IMR-90 (cell line): Measurements from ENCODE around the gene NAPEPLD. TPM values are rescaled to one million over a fixed set of nuclear protein-coding genes. Genes with fewer than 3 reads are reported as not detected.
A peak's percentile ranks its signal among the peaks of the same experiment; 100 is the strongest.

ENCODE experiments used
- ATAC-seq: fragments of 200-7000 bp; cut with Tn5 transposase; 2 replicates; pipeline ENCODE4 v1.9.1; 2020; ENCODE audit warnings: low read depth, mild to moderate bottlenecking, moderate library complexity
- BruUV-seq: library from RNA; stranded (reverse); fragments of 400-500 nt; replicated peaks from 2 replicates; lab custom pipeline; 2021; lab: Mats Ljungman, UMichigan
- CTCF ChIA-PET: fragments of 300-600 bp; formaldehyde crosslinking; extraction: SDS; loops from one replicate; lab custom pipeline; 2021; ENCODE audit warnings: antibody characterized with exemption; lab: Yijun Ruan, JAX
- POLR2A ChIA-PET: fragments of 300-600 bp; sonication (Branson Sonifier 250); formaldehyde crosslinking; loops from one replicate; lab custom pipeline; 2022; ENCODE audit warnings: antibody characterized with exemption; ENCODE audit not compliant: unreplicated experiment; lab: Charles Lee
- DNase-seq: peaks from one replicate; pipeline ENCODE4 v3.0.0; 2013
- H2AFZ ChIP-seq: replicated peaks from 2 replicates; pipeline ENCODE3; 2013; ENCODE audit warnings: low read length, mild to moderate bottlenecking; ENCODE audit not compliant: poor library complexity
- H2AK5ac ChIP-seq: 2 replicates; pipeline ENCODE4 v1.6.1; 2013; ENCODE audit warnings: low read depth, low read length, inconsistent platforms
- H2AK9ac ChIP-seq: replicated peaks from 2 replicates; pipeline ENCODE3; 2013; ENCODE audit warnings: mild to moderate bottlenecking, low read depth, low read length, moderate library complexity; ENCODE audit not compliant: poor library complexity
- H2BK120ac ChIP-seq: 2 replicates; pipeline ENCODE4 v1.6.1; 2013; ENCODE audit warnings: low read depth, low read length, inconsistent platforms
- H2BK15ac ChIP-seq: 3 replicates; pipeline ENCODE4 v1.6.1; 2013; ENCODE audit warnings: low read depth, low read length, inconsistent platforms
- H2BK20ac ChIP-seq: 2 replicates; pipeline ENCODE4 v1.6.1; 2013; ENCODE audit warnings: low read depth, mild to moderate bottlenecking, inconsistent platforms, low read length, moderate library complexity
- H2BK5ac ChIP-seq: 2 replicates; pipeline ENCODE4 v1.6.1; 2013; ENCODE audit warnings: mild to moderate bottlenecking, low read depth, low read length, inconsistent platforms; ENCODE audit not compliant: poor library complexity, severe bottlenecking
- H3K14ac ChIP-seq: replicated peaks from 2 replicates; pipeline ENCODE4 v1.6.1; 2013; ENCODE audit warnings: low read depth, low read length, inconsistent platforms
- H3K18ac ChIP-seq: 2 replicates; pipeline ENCODE4 v1.6.1; 2013; ENCODE audit warnings: low read depth, low read length, control low read depth
- H3K23ac ChIP-seq: 2 replicates; pipeline ENCODE4 v1.6.1; 2013; ENCODE audit warnings: low read depth, low read length, inconsistent platforms
- H3K27ac ChIP-seq: 2 replicates; pipeline ENCODE4 v1.5.1; 2013; ENCODE audit warnings: mild to moderate bottlenecking, control low read depth, low read length; ENCODE audit not compliant: insufficient read depth
- H3K27me3 ChIP-seq: 2 replicates; pipeline ENCODE4 v1.6.1; 2013; ENCODE audit warnings: low read length; ENCODE audit not compliant: control insufficient read depth, insufficient read depth
- H3K36me3 ChIP-seq: 2 replicates; pipeline ENCODE4 v1.6.1; 2013; ENCODE audit warnings: low read length, mixed read lengths; ENCODE audit not compliant: control insufficient read depth, insufficient read depth
- H3K4ac ChIP-seq: 2 replicates; pipeline ENCODE4 v1.6.1; 2013; ENCODE audit warnings: low read depth, low read length, inconsistent platforms
- H3K4me1 ChIP-seq: 2 replicates; pipeline ENCODE4 v1.6.1; 2013; ENCODE audit warnings: low read length, mixed read lengths; ENCODE audit not compliant: control insufficient read depth, insufficient read depth
- H3K4me2 ChIP-seq: 2 replicates; pipeline ENCODE4 v1.6.1; 2013; ENCODE audit warnings: low read depth, mild to moderate bottlenecking, control low read depth, low read length, moderate library complexity
- H3K4me3 ChIP-seq: 2 replicates; pipeline ENCODE4 v1.5.1; 2013; ENCODE audit warnings: low read depth, mild to moderate bottlenecking, control low read depth, low read length, moderate library complexity; ENCODE audit not compliant: insufficient read depth
- H3K56ac ChIP-seq: 2 replicates; pipeline ENCODE4 v1.6.1; 2013; ENCODE audit warnings: low read length, inconsistent platforms; ENCODE audit not compliant: insufficient read depth; ENCODE audit errors: extremely low read depth
- H3K79me1 ChIP-seq, 2 experiments: 2 replicates each; pipeline ENCODE4 v1.6.1; 2013; ENCODE audit warnings: low read length in 2 of 2, inconsistent platforms in 1 of 2, low read depth in 1 of 2
- H3K9ac ChIP-seq: 2 replicates; pipeline ENCODE4 v1.6.1; 2013; ENCODE audit warnings: low read depth, low read length, control low read depth
- H3K9me1 ChIP-seq: 2 replicates; pipeline ENCODE4 v1.6.1; 2013; ENCODE audit warnings: low read length, inconsistent platforms; ENCODE audit not compliant: insufficient read depth
- H3K9me3 ChIP-seq: 2 replicates; pipeline ENCODE4 v1.6.1; 2013; ENCODE audit warnings: low read length; ENCODE audit not compliant: control insufficient read depth, insufficient read depth
- H4K20me1 ChIP-seq: 2 replicates; pipeline ENCODE4 v1.6.1; 2013; ENCODE audit warnings: low read length, inconsistent platforms; ENCODE audit not compliant: insufficient read depth
- H4K5ac ChIP-seq: 2 replicates; pipeline ENCODE4 v1.6.1; 2013; ENCODE audit warnings: mild to moderate bottlenecking, low read depth, low read length, control low read depth
- H4K8ac ChIP-seq, 2 experiments: 2 replicates each; pipeline ENCODE4 v1.6.1; 2013; ENCODE audit warnings: low read depth in 2 of 2, low read length in 2 of 2, control low read depth in 1 of 2, inconsistent platforms in 1 of 2
- H4K91ac ChIP-seq: 2 replicates; pipeline ENCODE4 v1.6.1; 2013; ENCODE audit warnings: low read depth, low read length, inconsistent platforms; ENCODE audit not compliant: insufficient read depth
- BHLHE40 ChIP-seq: fragments of 150-350 bp; IDR thresholded peaks from 2 replicates; pipeline ENCODE4 v1.6.1; 2016; ENCODE audit warnings: mild to moderate bottlenecking, low read depth, low read length
- CEBPB ChIP-seq: IDR thresholded peaks from 2 replicates; pipeline ENCODE4 v1.6.1; 2012; ENCODE audit warnings: low read depth, low read length, improper control_type of control experiment
- CHD1 ChIP-seq: IDR thresholded peaks from 2 replicates; pipeline ENCODE4 v1.6.1; 2012; ENCODE audit warnings: low read depth, low read length, improper control_type of control experiment
- FOS ChIP-seq: fragments of 150-350 bp; IDR thresholded peaks from 2 replicates; pipeline ENCODE4 v1.6.1; 2016; ENCODE audit warnings: low read depth, low read length
- MAFK ChIP-seq: IDR thresholded peaks from 2 replicates; pipeline ENCODE4 v1.6.1; 2012; ENCODE audit warnings: low read depth, low read length, improper control_type of control experiment
- MAZ ChIP-seq: IDR thresholded peaks from 2 replicates; pipeline ENCODE4 v1.6.1; 2012; ENCODE audit warnings: low read depth, mild to moderate bottlenecking, low read length, improper control_type of control experiment, moderate library complexity, borderline replicate concordance
- MXI1 ChIP-seq: IDR thresholded peaks from 2 replicates; pipeline ENCODE4 v1.6.1; 2012; ENCODE audit warnings: low read depth, mild to moderate bottlenecking, low read length, moderate library complexity, borderline replicate concordance
- NFE2L2 ChIP-seq: fragments of 150-350 bp; IDR thresholded peaks from 2 replicates; pipeline ENCODE4 v1.6.1; 2016; ENCODE audit warnings: low read depth, mild to moderate bottlenecking, low read length
- POLR2A ChIP-seq: IDR thresholded peaks from 2 replicates; pipeline ENCODE4 v1.6.1; 2012; ENCODE audit warnings: mild to moderate bottlenecking, low read depth, low read length
- RAD21 ChIP-seq: IDR thresholded peaks from 2 replicates; pipeline ENCODE4 v1.6.1; 2012; ENCODE audit warnings: low read length, improper control_type of control experiment
- RCOR1 ChIP-seq: IDR thresholded peaks from 2 replicates; pipeline ENCODE4 v1.6.1; 2012; ENCODE audit warnings: mild to moderate bottlenecking, low read length, improper control_type of control experiment; ENCODE audit not compliant: insufficient replicate concordance
- USF2 ChIP-seq: fragments of 150-350 bp; IDR thresholded peaks from 2 replicates; pipeline ENCODE4 v1.6.1; 2017; ENCODE audit warnings: mild to moderate bottlenecking, antibody characterized with exemption, low read length, low read depth
- WGBS, 2 experiments: methylation state at CpG; one replicate each; pipeline versions ENCODE4 v1.1.5 to v1.1.7; 2013; ENCODE audit warnings: missing lambda C conversion rate in 2 of 2; ENCODE audit not compliant: insufficient read length in 1 of 2; ENCODE audit errors: extremely low coverage in 2 of 2; 5-methylcytosine and 5-hydroxymethylcytosine counted together
- dilution Hi-C: fragments of 300-500 bp; cut with HindIII; formaldehyde crosslinking; loops from one replicate; pipeline ENCODE4 v1.14.3; 2018; ENCODE audit warnings: low sequenced_read_pairs; ENCODE audit not compliant: unreplicated experiment
- in situ Hi-C: fragments of 300-500 bp; cut with MboI; formaldehyde crosslinking; loops from 3 replicates; pipeline ENCODE4 v1.14.3; 2019; ENCODE audit warnings: low sequenced_read_pairs, inconsistent platforms, mixed read lengths
- intact Hi-C: fragments of 100-400 bp; cut with micrococcal nuclease; formaldehyde crosslinking; loops from 2 replicates; pipeline ENCODE4 v1.10.0; 2022
- polyA plus RNA-seq, 3 experiments: library from polyadenylated mRNA; depleted of rRNA; stranded (reverse); fragments of >200 nt; gene quantifications; 2 replicates each; pipeline ENCODE4 v1.2.3, GENCODE V29; 2012; ENCODE audit warnings: low replicate concordance in 1 of 3
- total RNA-seq: library from RNA; depleted of rRNA; stranded (reverse); fragments of >200 nt; gene quantifications from 2 replicates; pipeline ENCODE4 v1.2.3, GENCODE V29; 2012

The NAPEPLD gene
- total and polyA plus RNA-seq, 2 of the 4 experiments (the other 2 are of a cell fraction): 2.2 to 3.4 TPM

- Histone ChIP-seq H3K27me3 (no peaks in the 10 kb centered on the region), H3K4ac (no peak overlapping the region), H4K8ac (no peak overlapping the region), H3K56ac (no peak overlapping the region), H3K79me1 (no peaks in the 10 kb centered on the region), H2AFZ (no peak overlapping the region), H3K4me3 (no peak overlapping the region), H4K20me1 (no peaks in the 10 kb centered on the region), H2BK20ac (no peak overlapping the region), H2BK120ac (no peak overlapping the region), H3K9me3 (no peaks in the 10 kb centered on the region), H3K4me1 (no peaks in the 10 kb centered on the region), H2AK5ac (no peak overlapping the region), H3K9me1 (peaks cover 3% of the 10 kb centered on the region; the same call in 1 of the 2 replicates), H3K4me2 (no peak overlapping the region), H3K23ac (no peak overlapping the region), H2AK9ac (no peak overlapping the region), H3K36me3 (no peaks in the 10 kb centered on the region), H2BK15ac (no peak overlapping the region), H2BK5ac (no peak overlapping the region), H4K5ac (no peak overlapping the region), H3K9ac (no peak overlapping the region), H3K18ac (no peak overlapping the region), H4K91ac (no peak overlapping the region), H3K14ac (no peak overlapping the region), H3K27ac (no peak overlapping the region)
- WGBS, 2 experiments: 100% methylated on average over 1 of the region's 2 CpGs; no CpG with 5 or more reads in 1 of the 2 experiments
- peak; percentile 93 for DNase-seq
- BruUV-seq: no TSS peak
- CTCF ChIA-PET: no interaction called here
- peak; percentile 97 for ATAC-seq
- dilution Hi-C loops: no loop called here
- POLR2A ChIA-PET: no interaction called here
- TF ChIP-seq FOS (peak; percentile 82), MAZ (peak; percentile 49; the same call in 1 of the 2 replicates), RCOR1 (no peak), BHLHE40 (no peak), MXI1 (no peak), POLR2A (no peak), USF2 (no peak), RAD21 (0 out of 2 replicates have a peak, but pooled peaks have one; percentile 4), CEBPB (peak; percentile 89), MAFK (no peak), CHD1 (no peak), NFE2L2 (0 out of 2 replicates have a peak, but pooled peaks have one; percentile 7)
- intact Hi-C loops: loop anchor here (10.0 kb wide), 1 partner anchor 182 kb away; the partner anchor contains the start of gene PMPCB
- in situ Hi-C loops: no loop called here
These were observed 35.7 kb downstream of the NAPEPLD start for GRCh38 chr7:103113164-103113563.
